GM18951 (cell line): ENCODE data around the gene REEP1.
"Not testable (repeated sequence)": the region's sequence is repeated elsewhere in the genome, so short reads cannot be mapped to it uniquely, and the experiment has no call there.

Experiments
- POLR2A ChIP-seq: IDR thresholded peaks from 4 replicates; pipeline ENCODE4 v1.6.1; 2011; ENCODE audit warnings: mild to moderate bottlenecking; ENCODE audit not compliant: insufficient read length, insufficient read depth; ENCODE audit errors: extremely low read depth
- in situ Hi-C: fragments of 300-500 bp; cut with MboI; formaldehyde crosslinking; loops from one replicate; pipeline ENCODE4 v1.12.0; 2022; ENCODE audit warnings: low sequenced_read_pairs, mixed read lengths, inconsistent platforms; ENCODE audit not compliant: unreplicated experiment

The REEP1 gene

GRCh38 chr2:86360776-86361175 lies 23.4 kb upstream of the REEP1 start:
- no peak for TF ChIP-seq POLR2A
- in situ Hi-C loops: loop anchor here (10.0 kb wide), 1 partner anchor 116 kb away; no protein-coding TSS in a partner anchor

- in situ Hi-C loops: no loop called here
- TF ChIP-seq POLR2A: no peak
Measured at GRCh38 chr2:86358957-86359356, 21.5 kb upstream of the REEP1 start.

GRCh38 chr2:86357392-86357963 lies 20.1 kb upstream of the REEP1 start:
- no peak for TF ChIP-seq POLR2A
- in situ Hi-C loops: no loop called here

- TF ChIP-seq POLR2A: no peak
Measured at GRCh38 chr2:86352727-86353221, 15.3 kb upstream of the REEP1 start.

GRCh38 chr2:86352137-86352726 lies 14.8 kb upstream of the REEP1 start:
- in situ Hi-C loops: no loop called here
- no peak for TF ChIP-seq POLR2A

More at GRCh38 chr2:86352727-86353221, 15.3 kb upstream of the REEP1 start:
- in situ Hi-C loops: no loop called here

GRCh38 chr2:86350751-86351150 lies 13.3 kb upstream of the REEP1 start:
- in situ Hi-C loops: no loop called here
- TF ChIP-seq POLR2A: no peak

GRCh38 chr2:86347401-86347800 lies 10.0 kb upstream of the REEP1 start:
- no peak for TF ChIP-seq POLR2A

GRCh38 chr2:86345783-86346370 lies 8.5 kb upstream of the REEP1 start:
- in situ Hi-C loops: not testable (repeated sequence)

More at GRCh38 chr2:86347401-86347800, 10.0 kb upstream of the REEP1 start:
- in situ Hi-C loops: no loop called here

- in situ Hi-C loops: no loop called here
- no peak for TF ChIP-seq POLR2A
Measured at GRCh38 chr2:86344404-86344803, 7.0 kb upstream of the REEP1 start.

GRCh38 chr2:86342488-86342887 lies 5.1 kb upstream of the REEP1 start:
- in situ Hi-C loops: no loop called here
- TF ChIP-seq POLR2A: no peak

- no peak for TF ChIP-seq POLR2A
- in situ Hi-C loops: no loop called here
Measured at GRCh38 chr2:86341470-86341869, 4.0 kb upstream of the REEP1 start.

GRCh38 chr2:86338778-86339295 lies 1.4 kb upstream of the REEP1 start:
- TF ChIP-seq POLR2A: no peak
- in situ Hi-C loops: no loop called here

- in situ Hi-C loops: no loop called here
- TF ChIP-seq POLR2A: no peak
Measured at GRCh38 chr2:86336675-86337243, 667 bp downstream of the REEP1 start.
